K562 (cell line): Measurements from ENCODE around the gene C10orf105. TPM values are rescaled to one million over a fixed set of nuclear protein-coding genes. Genes with fewer than 3 reads are reported as not detected.

Experiments used
- ATAC-seq: fragments of 200-7000 bp; cut with Tn5 transposase; 3 replicates; pipeline ENCODE4 v1.9.1; 2020; ENCODE audit warnings: moderate library complexity
- BruUV-seq: library from RNA; stranded (reverse); fragments of 400-500 nt; replicated peaks from 2 replicates; lab custom pipeline; 2021; lab: Mats Ljungman, UMichigan
- CTCF ChIA-PET: fragments of 300-600 bp; formaldehyde crosslinking; extraction: SDS; loops from one replicate; lab custom pipeline; 2021; ENCODE audit warnings: low intra/inter-chr PET ratio; lab: Yijun Ruan, JAX
- POLR2A ChIA-PET: fragments of 300-600, 350-650 bp; sonication (Branson Sonifier 250); formaldehyde crosslinking; extraction: SDS; loops from one replicate; lab custom pipeline; 2021; ENCODE audit warnings: antibody characterized with exemption, inconsistent platforms; lab: Yijun Ruan, JAX
- DNase-seq, 4 experiments: peaks; one replicate each; pipeline versions ENCODE4 v3.0.0 to v3.0.0-alpha.2; 2011 to 2018; ENCODE audit warnings: low spot score in 3 of 4, mixed read lengths in 3 of 4; ENCODE audit errors: extremely low read depth in 1 of 4
- FAIRE-seq: peaks from 2 replicates; lab custom pipeline; 2011; peaks lifted over from hg19 to GRCh38; lab: Jason Lieb, UNC
- H2AFZ ChIP-seq: 2 replicates; pipeline ENCODE4 v1.6.0; 2011; ENCODE audit warnings: low read depth, low read length, control low read depth, inconsistent platforms
- H3K27ac ChIP-seq: fragments of 200-600 bp; 3 replicates; pipeline ENCODE4 v1.8.0; 2011; ENCODE audit warnings: low read depth, mild to moderate bottlenecking, control low read depth, inconsistent platforms, low read length, moderate library complexity, mixed read lengths; ENCODE audit errors: extremely low read depth
- H3K27me3 ChIP-seq, 2 experiments: fragments of 300-600 bp in 1 of 2; 2 replicates in 1 of 2; 3 replicates in 1 of 2; pipeline versions ENCODE4 v1.6.0 to v1.8.0; 2011; ENCODE audit warnings: inconsistent platforms in 2 of 2, low read length in 2 of 2, mild to moderate bottlenecking in 1 of 2, mixed read lengths in 1 of 2, moderate library complexity in 1 of 2; ENCODE audit not compliant: control insufficient read depth in 2 of 2, insufficient read depth in 2 of 2
- H3K36me3 ChIP-seq: fragments of 300-600 bp; 3 replicates; pipeline ENCODE4 v1.8.0; 2011; ENCODE audit warnings: mild to moderate bottlenecking, low read length, inconsistent platforms; ENCODE audit not compliant: control insufficient read depth, insufficient read depth
- H3K4me1 ChIP-seq, 2 experiments: fragments of 200-600 bp in 1 of 2; replicated peaks in 1 of 2; 2 replicates in 1 of 2; 3 replicates in 1 of 2; pipeline versions ENCODE4 v1.5.1 to v1.8.0; 2011; ENCODE audit warnings: inconsistent platforms in 2 of 2, low read length in 2 of 2, mild to moderate bottlenecking in 1 of 2, mixed read lengths in 1 of 2, moderate library complexity in 1 of 2; ENCODE audit not compliant: control insufficient read depth in 2 of 2, insufficient read depth in 2 of 2
- H3K4me2 ChIP-seq: 2 replicates; pipeline ENCODE4 v1.6.1; 2011; ENCODE audit warnings: low read length, control low read depth, inconsistent platforms, mixed read lengths; ENCODE audit not compliant: insufficient read depth
- H3K4me3 ChIP-seq: fragments of 200-600 bp; sonication (generic), shearing (Covaris generic); 2 replicates; pipeline ENCODE4 v1.5.1; 2016; ENCODE audit warnings: control low read depth, inconsistent platforms
- H3K79me2 ChIP-seq: fragments of 200-600 bp; 3 replicates; pipeline ENCODE4 v1.8.0; 2011; ENCODE audit warnings: low read length, inconsistent platforms; ENCODE audit not compliant: control insufficient read depth, insufficient read depth
- H3K9ac ChIP-seq, 2 experiments: 2 replicates each; pipeline versions ENCODE4 v1.6.0 to v1.6.1; 2011; ENCODE audit warnings: low read depth in 2 of 2, low read length in 2 of 2, control low read depth in 1 of 2, inconsistent platforms in 1 of 2, mild to moderate bottlenecking in 1 of 2, mixed read lengths in 1 of 2; ENCODE audit not compliant: insufficient read depth in 1 of 2
- H3K9me1 ChIP-seq: one replicate; pipeline ENCODE4 v1.6.0; 2011; ENCODE audit warnings: inconsistent platforms, mild to moderate bottlenecking, low read length, moderate library complexity; ENCODE audit not compliant: control insufficient read depth, insufficient read depth
- H3K9me3 ChIP-seq: replicated peaks from 2 replicates; pipeline ENCODE4 v1.5.1; 2011; ENCODE audit warnings: low read depth, low read length, inconsistent platforms; ENCODE audit not compliant: control insufficient read depth, insufficient read depth
- H4K20me1 ChIP-seq: replicated peaks from 2 replicates; pipeline ENCODE4 v1.6.1; 2011; ENCODE audit warnings: low read length, inconsistent platforms, mixed read lengths; ENCODE audit not compliant: control insufficient read depth, insufficient read depth
- MCM5 ChIP-seq: fragments of 450-650 bp; IDR thresholded peaks from 2 replicates; pipeline ENCODE4 v1.6.1; 2016; ENCODE audit warnings: low read depth
- ZFP36 ChIP-seq: fragments of 150-350 bp; IDR thresholded peaks from 2 replicates; pipeline ENCODE4 v1.6.1; 2018; ENCODE audit warnings: low read length, low read depth; ENCODE audit not compliant: partially characterized antibody
- WGBS: fragments of 100-300 bp; shearing (Covaris generic); methylation state at CpG from one replicate; pipeline ENCODE4 v1.1.6; 2016; ENCODE audit warnings: low coverage, mixed read lengths; ENCODE audit not compliant: insufficient coverage; ENCODE audit errors: missing lambda C conversion rate; 5-methylcytosine and 5-hydroxymethylcytosine counted together
- in situ Hi-C: fragments of 300-500 bp; cut with MboI; formaldehyde crosslinking; loops from 4 replicates; pipeline ENCODE4 v1.15.0; 2018; ENCODE audit warnings: inconsistent platforms, mixed read lengths
- intact Hi-C: fragments of 100-400 bp; cut with micrococcal nuclease; formaldehyde crosslinking; loops from 2 replicates; pipeline ENCODE4 v1.14.2; 2022
- polyA plus RNA-seq, 8 experiments: library from polyadenylated mRNA; depleted of rRNA in 4 of 8; stranded (reverse) in 5 of 8; unstranded in 3 of 8; fragments of >200 nt; fragmentation: Nextera tagmentation in 2 of 8; fragmentation: Illumina TruSeq in 1 of 8; extraction: Ambion mirVana in 2 of 8; extraction: Trizol in 1 of 8; gene quantifications; 2 replicates each; pipeline versions ENCODE4 v1.2.1 to v1.2.3, GENCODE V29; 2011 to 2014; ENCODE audit warnings: inconsistent platforms in 1 of 8, missing spikeins in 1 of 8
- total RNA-seq, 7 experiments: library from RNA; depleted of rRNA in 6 of 7; stranded (reverse); fragments of >200 nt in 6 of 7; fragmentation: Illumina TruSeq in 2 of 7; extraction: Trizol in 2 of 7; gene quantifications; 2 replicates each; pipeline versions ENCODE4 v1.2.1 to v1.2.3, GENCODE V29; 2011 to 2021; ENCODE audit warnings: low replicate concordance in 1 of 7
- TF ChIP-seq, protein P1 (sequence below): sonication (generic); formaldehyde crosslinking; IDR thresholded peaks from 2 replicates; pipeline ENCODE4 v1.8.1; 2023; ENCODE audit warnings: mild to moderate bottlenecking, missing genetic modification reagents

C10orf105 gene
- total and polyA plus RNA-seq, 9 of the 15 experiments (the other 6 are each of a cell fraction or from before 2014, with no cell fraction given), result 0.03 to 0.25 (median 0.04) TPM; not detected in 3

DNA sequence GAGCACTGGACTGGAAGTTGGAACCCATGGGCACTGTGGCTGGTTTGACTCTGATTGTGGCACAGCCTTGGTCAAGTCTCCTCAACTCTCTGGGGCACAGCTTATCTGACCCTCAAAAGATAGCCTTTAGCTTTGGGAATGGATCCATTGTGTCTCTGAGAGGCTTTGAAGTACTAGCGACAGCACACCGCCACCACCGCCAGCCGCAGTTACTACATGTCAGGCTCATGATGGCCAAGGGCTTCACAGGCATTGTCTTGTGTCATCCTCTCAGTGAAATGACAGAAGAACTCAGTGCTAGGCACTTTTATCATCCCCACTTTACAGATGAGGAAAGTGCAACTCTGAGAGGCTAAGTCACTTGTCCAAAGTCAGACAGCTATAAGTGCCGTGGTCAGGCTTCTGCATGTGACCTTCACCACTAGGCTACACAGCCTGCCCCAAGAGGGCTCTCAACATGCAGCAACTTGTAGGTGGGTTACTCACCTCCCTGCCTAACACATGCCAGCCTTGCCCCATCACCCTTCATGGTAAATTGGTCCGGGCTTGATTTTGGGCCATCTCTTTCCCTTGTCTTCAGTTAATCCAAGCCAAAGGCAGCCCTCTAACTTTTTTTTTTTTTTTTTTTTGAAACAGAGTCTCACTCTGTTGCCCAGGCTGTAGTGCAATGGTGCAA lies 44.1 kb downstream of the C10orf105 start:
- in situ Hi-C loops, result no loop called here

More for the DNA sequence above, 44.1 kb downstream of the C10orf105 start:
- no peak for FAIRE-seq
- H3K4me1 ChIP-seq, result peaks cover 0 to 27% of the 10 kb centered on the region in 2 experiments; a peak in 3 of 5 replicates
- H3K27ac ChIP-seq, result no peak overlapping the region
- no peaks in the 10 kb centered on the region for H3K79me2 ChIP-seq
- POLR2A ChIA-PET, result interaction anchor here (0.6 kb wide), 1 partner anchor 14 kb away, joined by 3 read pairs; no protein-coding TSS in a partner anchor
- WGBS, result 58% methylated on average over 6 of the region's 6 CpGs
- DNase-seq, result no peak
- no TSS peak for BruUV-seq
- H3K4me2 ChIP-seq, result no peak overlapping the region
- intact Hi-C loops, result no loop called here
- no peak overlapping the region for H3K4me3 ChIP-seq
- H3K27me3 ChIP-seq, result no peaks in the 10 kb centered on the region
- H3K9me3 ChIP-seq, result no peaks in the 10 kb centered on the region
- no peaks in the 10 kb centered on the region for H3K9me1 ChIP-seq
- H3K36me3 ChIP-seq, result no peaks in the 10 kb centered on the region
- no peaks in the 10 kb centered on the region for H4K20me1 ChIP-seq
- no peak overlapping the region for H3K9ac ChIP-seq
- no peak for ATAC-seq
- TF ChIP-seq ZFP36 (peak; percentile 47), MCM5 (no peak)
- TF ChIP-seq, protein P1, sequence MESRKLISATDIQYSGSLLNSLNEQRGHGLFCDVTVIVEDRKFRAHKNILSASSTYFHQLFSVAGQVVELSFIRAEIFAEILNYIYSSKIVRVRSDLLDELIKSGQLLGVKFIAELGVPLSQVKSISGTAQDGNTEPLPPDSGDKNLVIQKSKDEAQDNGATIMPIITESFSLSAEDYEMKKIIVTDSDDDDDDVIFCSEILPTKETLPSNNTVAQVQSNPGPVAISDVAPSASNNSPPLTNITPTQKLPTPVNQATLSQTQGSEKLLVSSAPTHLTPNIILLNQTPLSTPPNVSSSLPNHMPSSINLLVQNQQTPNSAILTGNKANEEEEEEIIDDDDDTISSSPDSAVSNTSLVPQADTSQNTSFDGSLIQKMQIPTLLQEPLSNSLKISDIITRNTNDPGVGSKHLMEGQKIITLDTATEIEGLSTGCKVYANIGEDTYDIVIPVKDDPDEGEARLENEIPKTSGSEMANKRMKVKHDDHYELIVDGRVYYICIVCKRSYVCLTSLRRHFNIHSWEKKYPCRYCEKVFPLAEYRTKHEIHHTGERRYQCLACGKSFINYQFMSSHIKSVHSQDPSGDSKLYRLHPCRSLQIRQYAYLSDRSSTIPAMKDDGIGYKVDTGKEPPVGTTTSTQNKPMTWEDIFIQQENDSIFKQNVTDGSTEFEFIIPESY, result peak; percentile 95
- CTCF ChIA-PET, result no interaction called here
- no peak overlapping the region for H2AFZ ChIP-seq
